ENCODE data around the gene CRYBG3.

GRCh38 chr3:97815149-97815917 is 6.5 kb upstream of the CRYBG3 start:
- no peak for TF ChIP-seq CTCF (IDR thresholded peaks at IDR 0.05)
- TF ChIP-seq POLR2A (IDR thresholded peaks at IDR 0.05) = no peak
